SKM-1 treated with dmso at 0.1 percent for 144 hours (cell line): ENCODE results near the gene C10orf90.

Experiments used
- DNase-seq: peaks from one replicate; lab custom pipeline; 2025; ENCODE audit not compliant: unreplicated experiment; lab: John Stamatoyannopoulos, UW

Gene C10orf90

DNA sequence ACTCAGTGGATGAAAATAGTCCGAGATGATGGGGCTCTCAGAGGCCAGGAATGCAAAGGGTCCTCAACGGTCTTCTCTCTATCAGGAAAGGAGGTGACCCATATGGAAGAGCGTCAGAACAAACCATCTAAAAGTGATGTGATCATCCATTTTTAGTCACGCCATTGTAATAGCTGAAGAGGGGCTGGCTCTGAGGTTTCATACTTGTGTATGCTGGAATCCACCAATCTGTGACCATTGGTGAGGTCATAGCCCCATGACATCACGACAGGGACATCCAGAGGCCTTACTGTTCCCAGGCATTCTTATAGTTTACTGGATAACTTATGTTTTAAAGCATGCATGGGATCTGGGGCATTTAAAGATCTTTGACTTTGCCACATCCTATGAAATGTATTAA is 83.6 kb downstream of the C10orf90 start:
- no peak for DNase-seq

DNA sequence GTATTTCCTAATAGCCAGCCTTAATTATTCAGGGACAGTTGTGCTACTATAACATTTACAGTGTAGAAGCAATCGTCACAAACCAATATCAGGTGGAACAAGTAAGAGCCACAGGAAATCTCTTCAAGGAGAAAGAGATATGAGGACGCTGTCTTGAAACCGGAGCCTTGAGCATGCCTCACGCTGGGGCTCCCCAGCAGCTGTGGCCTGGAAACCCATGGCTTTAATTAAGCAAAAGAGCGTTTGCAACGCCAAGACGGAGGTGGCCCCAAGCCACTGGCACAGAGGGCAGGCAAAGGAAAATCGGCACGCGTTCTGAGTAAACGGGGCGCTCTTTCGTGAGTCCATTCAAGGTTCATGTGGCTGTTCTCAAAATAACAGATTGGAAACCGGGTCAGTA is 84.4 kb downstream of the C10orf90 start:
- DNase-seq, result no peak

DNA sequence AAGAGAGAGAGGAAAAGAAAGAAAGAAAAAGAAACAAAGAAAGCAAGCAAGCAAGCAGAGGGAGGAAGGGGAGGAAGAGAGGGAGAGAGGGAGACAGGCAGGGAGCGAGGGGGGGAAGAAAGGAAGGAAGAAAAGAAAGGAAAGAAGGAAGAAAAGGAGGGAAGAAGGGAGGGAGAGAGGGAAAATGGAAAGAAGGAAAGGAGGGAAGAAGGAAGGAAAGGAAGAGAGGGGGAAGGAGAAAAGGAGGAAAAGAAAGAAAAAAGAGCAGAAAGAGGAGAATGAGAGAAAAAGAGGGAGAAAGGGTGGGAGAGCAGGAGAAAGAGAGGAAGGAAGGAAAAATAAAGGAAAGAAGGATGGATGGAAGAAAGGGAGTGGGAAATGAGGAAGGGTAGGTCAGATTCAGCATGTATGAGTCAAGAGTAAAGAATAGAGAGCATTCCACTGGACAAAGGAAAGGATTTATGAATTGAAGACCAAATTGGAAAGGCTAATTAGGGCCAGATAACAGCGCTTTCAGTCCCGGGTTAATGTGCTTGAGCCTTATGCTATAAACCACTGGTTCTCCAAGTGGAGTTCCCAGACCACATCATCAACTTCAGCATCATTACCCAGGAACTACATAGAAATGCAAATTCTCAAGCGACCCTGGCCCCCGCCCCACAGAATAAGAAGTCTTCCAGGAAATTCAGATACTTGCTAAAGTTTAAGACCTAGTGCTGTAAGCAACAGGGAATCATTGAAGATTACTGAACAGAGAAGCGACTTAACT is 85.1 kb downstream of the C10orf90 start:
- no peak for DNase-seq

DNA sequence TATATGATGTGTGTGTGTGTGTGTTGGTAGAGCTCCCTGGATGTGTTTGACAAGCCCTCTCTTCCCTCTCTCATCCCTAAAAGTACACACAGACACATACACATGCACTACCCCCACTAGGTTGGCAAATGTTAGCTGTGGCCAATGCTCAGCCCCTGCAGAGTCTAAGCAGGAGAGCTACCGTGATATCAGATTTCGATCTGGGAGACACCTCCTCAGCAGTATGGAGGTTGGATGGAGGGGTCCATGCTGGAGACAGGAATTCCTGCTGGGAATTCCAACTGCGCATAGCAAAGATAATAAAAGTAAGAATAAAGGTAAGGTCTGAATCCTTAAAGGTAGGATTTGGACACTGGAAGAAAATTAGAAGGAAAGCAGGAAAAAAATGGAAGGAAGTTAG is 85.7 kb downstream of the C10orf90 start:
- no peak for DNase-seq

DNA sequence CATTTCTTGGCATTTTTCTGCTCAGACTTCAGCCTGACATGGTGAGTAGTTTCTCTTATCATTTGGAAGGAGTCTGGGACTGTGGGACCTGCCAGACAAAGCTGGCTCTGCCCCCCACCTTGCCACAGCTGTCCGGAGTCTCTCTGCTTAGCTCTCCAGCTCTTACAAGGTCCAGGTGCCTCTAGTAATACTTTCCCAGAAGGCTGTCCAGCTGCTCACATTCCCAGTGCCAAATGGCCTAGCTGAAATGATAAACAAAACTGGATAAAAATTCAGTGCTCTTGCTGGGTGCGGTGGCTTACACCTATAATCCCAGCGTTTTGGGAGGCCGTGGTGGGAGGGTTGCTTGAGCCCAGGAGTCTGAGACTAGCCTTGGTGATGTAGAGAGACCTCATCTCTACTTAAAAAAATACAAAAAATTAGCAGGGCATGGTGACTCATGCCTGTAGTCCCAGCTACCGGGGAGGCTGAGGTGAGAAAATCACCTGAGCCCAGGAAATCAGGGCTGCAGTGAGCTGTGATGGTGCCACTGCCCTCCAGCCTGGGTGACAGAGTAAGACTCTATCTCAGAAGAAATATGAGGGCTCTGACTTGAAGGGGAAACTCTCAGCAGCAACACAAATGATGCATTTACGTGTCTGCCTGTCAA is 86.8 kb downstream of the C10orf90 start:
- DNase-seq, result no peak

DNA sequence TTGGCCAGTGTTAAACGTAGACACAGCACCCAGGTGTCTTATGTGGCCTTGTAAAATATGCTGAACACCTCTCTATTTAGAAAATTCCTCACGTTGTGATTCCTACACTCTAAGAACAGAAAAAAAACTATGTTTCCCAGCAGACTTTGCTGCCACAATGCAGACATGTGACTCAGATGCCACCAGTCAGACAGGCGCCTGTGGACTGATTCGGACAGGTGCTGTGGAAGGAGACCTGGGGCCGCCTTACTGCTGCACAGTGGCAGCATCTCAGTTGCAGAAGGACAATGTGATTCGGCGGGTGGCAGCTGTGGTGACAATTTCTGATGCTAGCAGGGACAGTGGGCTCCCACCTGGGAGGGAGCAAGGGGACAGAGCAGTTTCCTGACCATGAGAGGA is 88.8 kb downstream of the C10orf90 start:
- DNase-seq, result no peak

DNA sequence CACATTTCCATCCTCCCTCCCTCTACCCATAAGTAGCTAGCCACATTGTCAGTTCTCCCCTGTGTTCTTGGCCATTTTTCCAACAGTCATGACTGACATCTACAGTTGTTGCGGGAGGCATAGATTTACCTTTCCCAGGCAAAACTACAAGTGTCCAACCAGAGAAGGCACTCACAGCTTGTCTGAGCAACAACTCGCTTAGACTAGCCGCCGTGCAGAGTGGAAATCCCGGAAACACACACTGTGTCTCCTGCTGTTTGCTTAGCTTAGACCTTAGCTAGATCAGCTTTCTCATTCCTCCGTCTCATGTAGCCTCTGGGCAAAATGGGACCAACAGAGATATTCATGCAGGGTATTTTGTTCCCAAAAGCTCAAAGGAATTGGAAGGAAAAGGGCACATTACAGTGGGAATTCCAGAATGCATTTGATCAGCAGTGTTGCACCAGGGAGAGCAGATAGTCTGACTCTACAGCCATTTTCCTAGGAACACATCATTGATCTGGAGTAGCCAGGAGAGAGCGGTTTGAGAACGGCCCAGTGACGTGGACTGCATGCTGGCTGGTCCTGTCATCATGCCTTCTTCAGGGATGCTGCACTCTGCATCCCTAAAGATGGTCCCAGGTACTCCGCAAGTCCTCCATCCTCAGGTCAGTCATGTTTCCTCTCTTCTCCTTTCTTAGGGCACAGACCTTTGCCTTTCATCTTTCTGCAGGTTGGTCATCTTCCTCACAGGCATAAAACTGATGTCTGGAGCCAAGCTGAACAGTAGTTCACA is 89.4 kb downstream of the C10orf90 start:
- no peak for DNase-seq

DNA sequence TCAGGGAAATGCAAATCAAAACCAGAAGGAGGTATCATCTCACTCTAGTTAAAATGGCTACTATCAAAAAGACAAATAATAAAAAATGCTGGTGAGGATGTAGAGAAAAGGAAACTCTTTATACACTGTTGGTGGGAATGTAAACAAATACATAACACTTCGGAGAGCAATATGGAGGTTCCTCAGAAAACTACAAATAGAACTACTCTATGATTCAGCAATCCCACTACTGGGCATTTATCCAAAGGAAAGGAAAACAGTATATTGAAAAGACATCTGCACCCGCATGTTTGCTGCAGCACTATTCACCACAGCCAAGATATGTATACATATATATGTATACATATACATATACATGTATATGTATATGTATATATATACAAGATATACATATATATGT is 94.2 kb downstream of the C10orf90 start:
- DNase-seq, result no peak

DNA sequence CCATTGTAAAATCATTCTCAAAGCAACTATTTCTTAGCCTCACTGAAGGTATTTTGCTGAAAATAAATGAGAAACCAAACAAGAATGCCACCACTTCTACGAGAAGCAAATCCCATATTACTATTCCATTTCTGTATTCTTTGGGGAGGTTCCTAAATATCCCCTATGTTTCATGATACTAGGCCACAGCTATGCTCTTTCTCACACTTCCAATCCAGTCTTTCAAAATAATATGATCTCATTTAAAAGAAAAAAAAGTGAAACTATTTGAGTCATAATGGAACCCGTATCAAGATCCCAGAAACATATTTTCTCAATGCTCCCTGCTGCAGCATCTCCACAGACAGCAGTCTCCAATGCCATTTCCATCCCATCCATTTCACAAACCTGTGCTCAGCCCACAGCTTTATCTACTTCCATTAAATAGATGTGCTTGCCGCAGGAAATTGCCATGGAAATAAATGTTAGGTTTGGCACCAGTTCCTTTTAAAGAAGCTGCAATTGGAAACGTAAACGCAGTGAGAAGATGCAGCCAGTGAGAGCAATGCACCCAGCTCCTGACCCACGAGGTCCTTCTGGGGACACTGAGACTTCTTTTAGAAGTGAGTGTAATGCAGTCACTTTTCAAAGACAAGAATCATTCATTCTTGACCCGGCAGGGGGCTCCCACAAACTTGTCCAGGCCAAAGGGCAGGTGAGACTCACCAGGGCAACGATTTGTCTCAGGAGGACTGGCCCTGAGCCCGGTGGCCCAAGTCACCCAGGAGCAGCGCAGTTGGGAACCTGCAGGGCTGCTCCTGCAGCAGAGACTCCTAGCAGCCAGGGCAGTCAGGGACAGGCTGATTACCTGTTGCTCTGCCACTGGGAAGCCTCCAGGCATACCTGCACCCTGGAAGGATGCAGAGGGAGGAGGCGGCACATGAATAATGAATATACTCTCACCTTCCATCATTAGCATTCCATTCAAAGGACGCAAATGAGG is 99.6 kb downstream of the C10orf90 start:
- no peak for DNase-seq

DNA sequence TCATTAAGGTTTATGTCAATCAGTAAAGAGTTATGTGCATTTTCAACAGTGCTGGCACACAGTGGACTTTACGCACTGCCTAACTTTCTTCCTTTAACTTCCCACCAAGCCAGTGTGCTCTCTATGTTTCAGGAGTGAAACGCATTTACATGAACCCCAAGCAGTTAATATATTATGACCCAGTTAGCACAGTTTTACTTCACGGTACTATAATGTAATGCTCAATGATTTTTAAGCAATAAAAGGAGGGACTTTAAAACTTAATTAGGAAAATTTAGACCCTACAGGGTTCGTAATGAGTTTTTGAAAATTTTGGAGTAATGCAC is 100.3 kb downstream of the C10orf90 start:
- no peak for DNase-seq

DNA sequence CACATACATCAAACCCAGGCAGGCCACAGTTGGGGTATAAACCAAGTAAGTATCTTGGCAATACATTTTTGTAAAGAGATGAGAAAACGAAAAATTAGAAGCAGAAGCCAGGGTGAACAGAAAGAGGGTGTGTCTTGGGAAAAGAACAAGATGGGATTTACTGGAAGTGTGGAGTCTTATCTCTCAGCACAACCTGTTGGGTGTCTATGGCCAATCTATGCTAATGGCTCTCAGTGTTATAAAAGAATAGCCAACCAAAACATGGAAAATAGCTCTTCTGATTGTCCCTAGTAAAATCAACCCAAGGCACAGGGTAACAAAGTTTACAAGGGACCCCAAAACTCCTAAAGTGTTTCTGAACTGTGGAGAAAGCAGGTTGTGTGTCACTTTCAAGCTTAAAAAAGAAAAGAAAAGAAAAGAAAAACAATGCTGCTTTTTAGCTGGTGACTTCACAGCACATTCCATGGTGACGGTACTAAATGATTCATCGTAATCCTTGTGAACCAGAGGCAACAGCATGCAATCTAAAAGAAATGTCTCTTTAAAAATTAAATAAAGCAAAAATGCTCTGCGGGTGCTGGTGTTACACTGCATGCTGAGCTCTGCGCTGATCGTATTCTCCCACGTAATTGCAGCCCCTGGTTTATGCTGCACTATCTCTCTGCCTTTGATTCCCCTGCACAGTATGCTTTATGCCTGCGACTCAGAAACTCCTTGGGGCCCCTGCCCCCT is 100.8 kb downstream of the C10orf90 start:
- no peak for DNase-seq

DNA sequence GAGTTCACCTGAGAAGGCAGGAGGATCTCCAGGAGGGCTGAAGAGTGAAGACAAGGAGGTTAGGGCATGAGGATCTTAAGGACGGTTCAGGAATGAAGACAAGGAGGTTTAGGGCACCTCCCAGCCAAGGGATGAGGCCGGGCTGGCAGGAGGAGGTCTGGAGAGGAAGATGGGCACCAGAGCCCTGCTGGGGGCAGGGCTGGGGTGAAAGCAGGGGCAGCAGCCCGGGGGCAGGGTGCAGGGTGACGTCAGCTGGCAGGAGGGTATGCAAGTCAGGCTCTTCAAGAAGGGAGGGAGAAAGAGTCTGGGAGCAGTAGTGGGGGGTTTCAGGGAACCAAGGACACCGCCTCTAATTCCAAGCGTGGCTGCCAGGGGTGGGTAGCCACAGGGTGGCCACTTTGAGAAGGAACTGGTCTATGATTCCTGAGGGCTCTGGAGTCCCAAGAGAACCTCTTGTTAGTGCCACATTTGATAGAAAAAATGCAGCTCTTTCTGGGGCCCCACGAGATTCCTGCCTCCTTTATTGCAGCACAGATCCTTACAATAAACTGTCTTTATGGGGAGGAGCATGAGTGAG is 101.6 kb downstream of the C10orf90 start:
- no peak for DNase-seq

DNA sequence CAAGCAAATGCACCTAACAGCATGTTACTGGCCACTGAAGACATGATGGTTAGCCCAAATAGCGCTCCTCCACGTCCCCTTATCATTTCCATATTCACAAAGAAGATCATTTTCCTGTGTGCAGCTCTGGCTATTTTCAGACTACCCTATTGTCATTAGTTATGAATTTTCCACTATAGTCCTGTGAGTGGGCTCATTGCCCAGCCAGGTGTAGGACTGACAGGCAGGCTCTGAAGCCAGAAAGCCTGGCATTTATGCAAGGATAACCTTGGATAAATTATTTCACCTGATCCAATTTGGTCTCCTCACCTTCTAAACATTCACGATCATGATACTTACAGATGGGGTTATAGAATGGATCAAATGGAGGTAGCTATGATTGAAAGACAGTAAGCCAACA is 104.6 kb downstream of the C10orf90 start:
- DNase-seq, result no peak

DNA sequence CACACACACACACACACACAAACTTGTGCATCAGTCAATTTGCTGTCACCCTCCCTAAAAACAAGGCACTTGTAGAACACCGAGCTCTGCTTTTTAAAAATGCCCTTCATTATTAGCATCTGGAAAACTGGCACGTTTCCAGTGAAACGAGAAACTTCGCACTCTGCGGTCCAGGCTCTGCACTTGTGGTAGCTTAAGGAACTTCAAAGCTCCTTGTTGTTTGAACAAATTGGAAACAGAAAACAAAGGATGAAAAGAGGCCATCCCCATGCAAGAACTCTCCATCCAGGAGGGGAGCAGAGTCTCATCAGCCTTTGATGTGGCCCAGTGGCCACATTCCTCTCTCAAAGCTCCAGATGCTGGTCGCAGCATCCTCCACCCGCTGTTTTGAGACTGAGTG is 105.1 kb downstream of the C10orf90 start:
- DNase-seq, result peak; percentile 4

DNA sequence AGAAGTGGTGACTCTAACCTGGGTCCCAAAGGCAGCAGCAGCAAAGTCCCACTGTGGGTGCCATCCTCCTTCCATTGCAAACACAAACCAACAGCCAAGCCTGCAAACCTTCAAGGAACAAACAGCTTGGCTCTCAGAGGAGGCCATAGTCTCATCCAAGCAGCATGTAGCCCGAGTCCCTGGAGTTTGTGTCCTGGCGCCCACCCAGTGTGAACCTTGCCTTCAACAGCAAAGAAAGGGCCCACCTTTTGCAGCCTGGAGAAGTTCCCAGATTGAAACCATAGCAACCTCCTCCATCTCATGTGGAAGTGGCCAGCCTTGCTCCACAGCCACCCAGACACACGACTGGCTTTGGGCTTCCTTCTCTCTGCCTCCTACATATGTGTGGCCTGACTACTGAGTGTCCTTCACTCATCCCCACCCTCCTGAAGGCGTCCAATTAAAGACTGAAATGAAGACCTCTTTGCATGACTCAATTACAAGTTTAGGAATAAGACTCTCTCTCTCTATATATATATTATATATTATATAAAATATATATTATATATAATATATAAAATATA is 106.1 kb downstream of the C10orf90 start:
- peak; percentile 4 for DNase-seq

DNA sequence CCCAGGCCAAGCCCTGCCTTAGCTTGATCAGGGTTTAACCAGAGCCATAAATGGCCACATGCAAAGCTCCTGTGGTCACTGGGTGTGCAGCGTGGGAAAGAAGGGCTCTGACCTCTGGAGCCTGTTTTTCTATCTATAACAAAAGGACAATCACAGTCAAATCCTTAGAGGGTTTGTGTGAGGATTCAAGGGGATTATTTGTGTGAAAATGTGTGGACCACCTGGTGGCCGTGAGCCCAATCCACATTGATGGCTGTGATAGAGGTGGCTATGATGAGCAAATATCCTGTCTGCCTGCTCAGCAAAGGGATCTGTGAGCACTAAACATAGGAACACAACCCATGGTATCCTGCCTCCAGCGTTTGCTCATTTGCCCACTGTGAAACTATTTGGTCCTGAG is 107.1 kb downstream of the C10orf90 start:
- no peak for DNase-seq

DNA sequence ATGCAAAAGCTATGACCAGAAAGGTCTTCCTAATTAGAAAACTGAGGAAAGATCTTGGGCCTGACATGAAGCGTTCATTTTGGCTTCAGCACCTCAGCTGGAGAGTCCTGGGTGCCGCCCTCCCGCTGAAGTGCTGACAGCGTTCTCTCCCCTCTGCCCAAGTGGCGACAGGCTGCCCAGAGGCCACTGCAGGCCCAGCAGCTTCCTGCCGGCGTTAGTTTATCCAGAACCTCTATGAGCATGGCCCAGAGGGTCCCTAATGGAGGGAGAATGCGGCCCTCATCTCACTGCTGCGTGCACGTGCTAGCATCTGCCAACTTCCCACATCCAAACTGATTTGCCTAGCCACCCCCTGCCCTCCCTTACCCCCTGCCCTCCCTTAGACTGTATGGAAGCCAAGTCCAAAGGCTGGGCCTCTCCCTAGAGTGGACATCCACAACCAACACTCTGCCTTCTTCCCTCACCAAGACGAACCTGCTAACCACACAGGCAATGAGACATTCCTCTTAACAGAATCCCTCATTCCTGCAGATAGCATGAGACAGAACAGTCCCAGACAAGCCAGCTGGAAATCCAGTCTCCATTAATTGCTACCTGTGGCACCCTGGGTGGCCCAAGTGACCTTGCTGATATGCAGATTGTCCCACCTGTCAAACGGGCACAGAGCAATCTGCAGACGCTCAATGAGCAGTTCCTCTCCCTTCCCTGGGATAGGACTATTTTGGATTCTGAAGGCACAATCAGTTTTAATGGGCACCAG is 108.4 kb downstream of the C10orf90 start:
- no peak for DNase-seq

DNA sequence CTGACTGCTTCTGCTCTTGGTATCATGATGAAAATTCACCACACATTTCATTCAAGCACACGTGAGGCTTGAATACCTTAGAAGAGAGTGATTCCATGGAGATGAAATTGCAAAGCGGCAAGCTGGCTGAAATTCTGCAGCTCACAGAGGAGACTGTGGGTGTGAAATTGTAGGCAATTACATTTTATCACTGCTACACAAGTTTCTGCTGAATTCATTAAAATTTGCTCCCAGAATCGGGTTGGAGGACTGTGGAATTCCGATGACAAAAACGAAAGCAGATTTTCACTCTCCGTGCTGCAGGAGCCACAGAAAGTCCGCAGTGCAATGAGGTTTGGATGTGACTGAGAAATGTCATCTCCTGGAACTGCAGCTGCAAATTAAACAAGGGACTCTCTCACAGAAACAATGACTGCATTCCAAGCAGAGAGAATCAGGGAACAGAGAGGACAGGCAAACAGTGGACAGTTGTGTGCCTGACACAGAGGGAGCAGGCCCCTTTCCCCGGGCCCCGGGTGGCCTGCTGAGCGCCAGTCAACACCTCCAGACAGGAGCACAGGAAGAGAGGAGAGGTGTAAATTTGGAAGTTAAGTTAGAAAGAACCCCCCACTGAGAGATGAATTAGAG is 109.1 kb downstream of the C10orf90 start:
- no peak for DNase-seq

DNA sequence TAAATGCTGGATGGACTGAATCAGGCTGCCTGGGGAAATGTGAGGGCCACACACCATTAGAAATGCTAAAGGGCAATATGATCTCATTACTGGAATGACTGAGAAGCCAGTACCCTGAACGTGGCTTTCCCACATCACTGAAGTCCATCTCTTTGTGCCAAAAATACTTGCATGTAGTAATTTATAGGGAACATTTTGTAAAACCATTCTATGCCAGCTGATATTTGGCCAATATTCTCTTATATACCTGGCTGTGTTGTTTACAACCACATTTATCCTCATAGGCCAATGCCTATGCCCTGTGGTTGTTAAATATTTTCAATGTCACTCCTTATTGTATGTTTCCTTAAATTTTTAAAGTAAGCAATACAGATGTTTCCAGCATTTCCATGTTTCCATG is 111.6 kb downstream of the C10orf90 start:
- no peak for DNase-seq
